ENCODE results near the gene DPY19L2.
"Not testable (repeated sequence)": the region's sequence is repeated elsewhere in the genome, so short reads cannot be mapped to it uniquely, and the experiment has no call there.

Gene DPY19L2

GRCh38 chr12:63663005-63663404, 5.3 kb downstream of the DPY19L2 start:
- DNase-seq: not testable (repeated sequence)

GRCh38 chr12:63658501-63658900, 9.8 kb downstream of the DPY19L2 start:
- DNase-seq: not testable (repeated sequence)

GRCh38 chr12:63656407-63656806, 11.9 kb downstream of the DPY19L2 start:
- not testable (repeated sequence) for DNase-seq

GRCh38 chr12:63655543-63656257, 12.6 kb downstream of the DPY19L2 start:
- DNase-seq: not testable (repeated sequence)

- not testable (repeated sequence) for DNase-seq
These were observed 13.8 kb downstream of the DPY19L2 start for GRCh38 chr12:63654481-63654880.

- DNase-seq: not testable (repeated sequence)
These were observed 18.8 kb downstream of the DPY19L2 start for GRCh38 chr12:63649517-63649916.

GRCh38 chr12:63643381-63644140, 24.7 kb downstream of the DPY19L2 start:
- not testable (repeated sequence) for DNase-seq

GRCh38 chr12:63624258-63624657, 44.0 kb downstream of the DPY19L2 start:
- DNase-seq: not testable (repeated sequence)

GRCh38 chr12:63615544-63615943, 52.7 kb downstream of the DPY19L2 start:
- DNase-seq: not testable (repeated sequence)

- DNase-seq: not testable (repeated sequence)
These were observed 57.0 kb downstream of the DPY19L2 start for GRCh38 chr12:63611285-63611684.

- DNase-seq: not testable (repeated sequence)
These were observed 59.0 kb downstream of the DPY19L2 start for GRCh38 chr12:63609281-63609680.

GRCh38 chr12:63604985-63605384, 63.3 kb downstream of the DPY19L2 start:
- DNase-seq: not testable (repeated sequence)

GRCh38 chr12:63594828-63595227, 73.5 kb downstream of the DPY19L2 start:
- not testable (repeated sequence) for DNase-seq

- DNase-seq: not testable (repeated sequence)
These were observed 83.9 kb downstream of the DPY19L2 start for GRCh38 chr12:63584426-63584825.

- not testable (repeated sequence) for DNase-seq
These were observed 85.0 kb downstream of the DPY19L2 start for GRCh38 chr12:63583289-63583688.

- DNase-seq: not testable (repeated sequence)
These were observed 90.7 kb downstream of the DPY19L2 start for GRCh38 chr12:63577631-63578030.

- not testable (repeated sequence) for DNase-seq
These were observed 96.3 kb downstream of the DPY19L2 start for GRCh38 chr12:63572038-63572437.

- DNase-seq: not testable (repeated sequence)
These were observed 109.8 kb downstream of the DPY19L2 start for GRCh38 chr12:63558445-63558844.

- DNase-seq: not testable (repeated sequence)
These were observed 116.9 kb downstream of the DPY19L2 start for GRCh38 chr12:63551397-63551796.

GRCh38 chr12:63549034-63549433, 119.3 kb downstream of the DPY19L2 start:
- DNase-seq: not testable (repeated sequence)

- not testable (repeated sequence) for DNase-seq
These were observed 122.9 kb downstream of the DPY19L2 start for GRCh38 chr12:63545298-63545916.

GRCh38 chr12:63538656-63539055, 129.6 kb downstream of the DPY19L2 start:
- not testable (repeated sequence) for DNase-seq
